GM21390 (cell line): ENCODE results near the gene USP25.

Experiments used
- ATAC-seq: cut with Tn5 transposase; IDR thresholded peaks from one replicate; pipeline ENCODE4 v1.9.1; 2021; ENCODE audit not compliant: unreplicated experiment

Gene USP25

GRCh38 chr21:15761507-15762100 is 31.8 kb downstream of the USP25 start:
- ATAC-seq: no peak

GRCh38 chr21:15763359-15763758 is 33.6 kb downstream of the USP25 start:
- ATAC-seq: no peak

- no peak for ATAC-seq
These were observed 35.1 kb downstream of the USP25 start for GRCh38 chr21:15764878-15765277.

GRCh38 chr21:15766952-15767603 is 37.3 kb downstream of the USP25 start:
- no peak for ATAC-seq

- ATAC-seq: no peak
These were observed 38.3 kb downstream of the USP25 start for GRCh38 chr21:15768045-15768601.

GRCh38 chr21:15768853-15769252 is 39.1 kb downstream of the USP25 start:
- ATAC-seq: no peak

GRCh38 chr21:15771311-15771710 is 41.5 kb downstream of the USP25 start:
- no peak for ATAC-seq

GRCh38 chr21:15772654-15773053 is 42.9 kb downstream of the USP25 start:
- no peak for ATAC-seq

GRCh38 chr21:15774590-15774989 is 44.8 kb downstream of the USP25 start:
- ATAC-seq: no peak

- no peak for ATAC-seq
These were observed 45.5 kb downstream of the USP25 start for GRCh38 chr21:15775291-15775690.

- no peak for ATAC-seq
These were observed 46.2 kb downstream of the USP25 start for GRCh38 chr21:15775981-15776380.

- no peak for ATAC-seq
These were observed 47.0 kb downstream of the USP25 start for GRCh38 chr21:15776818-15777217.

- no peak for ATAC-seq
These were observed 52.2 kb downstream of the USP25 start for GRCh38 chr21:15781986-15782385.

- no peak for ATAC-seq
These were observed 59.2 kb downstream of the USP25 start for GRCh38 chr21:15788847-15789523.

- no peak for ATAC-seq
These were observed 63.3 kb downstream of the USP25 start for GRCh38 chr21:15793109-15793508.

- ATAC-seq: no peak
These were observed 63.9 kb downstream of the USP25 start for GRCh38 chr21:15793550-15794235.

GRCh38 chr21:15794277-15794912 is 64.6 kb downstream of the USP25 start:
- ATAC-seq: no peak

- no peak for ATAC-seq
These were observed 65.8 kb downstream of the USP25 start for GRCh38 chr21:15795533-15795932.

GRCh38 chr21:15797577-15798363 is 68.0 kb downstream of the USP25 start:
- ATAC-seq: no peak

GRCh38 chr21:15801352-15801863 is 71.6 kb downstream of the USP25 start:
- ATAC-seq: no peak
